ENCODE measurements around the gene NDUFAF5. TPM values are rescaled to one million over a fixed set of nuclear protein-coding genes. Genes with fewer than 3 reads are reported as not detected.

Gene NDUFAF5
- total RNA-seq, 1 experiment from 2014 or later = 31.8 TPM

DNA sequence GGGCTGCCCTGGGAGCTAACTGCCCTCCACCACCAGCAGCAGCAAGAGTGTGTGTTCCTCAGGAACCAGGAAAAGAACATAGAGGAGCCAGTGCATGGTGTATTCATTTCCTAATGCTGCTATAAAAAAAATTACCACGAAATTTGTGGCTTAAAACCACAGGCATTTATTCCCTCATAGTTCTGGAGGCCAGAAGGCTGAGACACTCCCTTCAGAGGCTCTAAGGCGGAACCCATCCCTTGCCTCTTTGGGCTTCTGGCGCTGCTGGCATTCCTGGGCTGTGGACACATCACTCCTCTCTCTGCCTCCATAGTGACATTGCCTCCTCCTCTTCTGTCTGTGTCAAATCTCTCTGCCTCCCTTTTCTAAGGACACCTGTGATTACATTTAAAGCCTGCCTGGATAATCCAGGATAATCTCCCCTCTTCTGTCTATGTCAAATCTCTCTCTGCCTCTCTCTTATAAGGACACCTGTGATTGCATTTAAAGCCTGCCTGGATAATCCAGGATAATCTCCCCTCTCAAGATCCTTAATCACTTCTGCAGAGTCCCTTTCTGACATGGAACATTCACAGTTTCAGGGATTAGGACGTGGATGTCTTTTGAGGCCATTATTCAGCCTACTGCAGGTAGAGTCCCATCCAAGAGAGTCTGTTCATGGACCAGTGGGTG lies 54.7 kb downstream of the NDUFAF5 start:
- H3K36me3 Mint-ChIP-seq = no peaks in the 10 kb centered on the region
- POLR2A ChIA-PET = no interaction called here
- CTCF ChIA-PET = interaction anchor here (1.5 kb wide), 1 partner anchor 113 kb away, joined by 4 read pairs; no protein-coding TSS in a partner anchor
- H3K9me3 Mint-ChIP-seq = no peaks in the 10 kb centered on the region
- H3K4me3 Mint-ChIP-seq = no peak overlapping the region
- no peak for DNase-seq (ENCODE audit: low spot score)
- H3K27ac Mint-ChIP-seq = no peak overlapping the region
- 0 out of 2 replicates have a peak, but pooled peaks cover 2% of the 10 kb centered on the region for H3K4me1 Mint-ChIP-seq
- ATAC-seq = no peak
- TF ChIP-seq, protein P1, sequence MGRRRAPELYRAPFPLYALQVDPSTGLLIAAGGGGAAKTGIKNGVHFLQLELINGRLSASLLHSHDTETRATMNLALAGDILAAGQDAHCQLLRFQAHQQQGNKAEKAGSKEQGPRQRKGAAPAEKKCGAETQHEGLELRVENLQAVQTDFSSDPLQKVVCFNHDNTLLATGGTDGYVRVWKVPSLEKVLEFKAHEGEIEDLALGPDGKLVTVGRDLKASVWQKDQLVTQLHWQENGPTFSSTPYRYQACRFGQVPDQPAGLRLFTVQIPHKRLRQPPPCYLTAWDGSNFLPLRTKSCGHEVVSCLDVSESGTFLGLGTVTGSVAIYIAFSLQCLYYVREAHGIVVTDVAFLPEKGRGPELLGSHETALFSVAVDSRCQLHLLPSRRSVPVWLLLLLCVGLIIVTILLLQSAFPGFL (CRISPR knock-in tag; IDR thresholded peaks at IDR 0.05; ENCODE audit: borderline replicate concordance) = no peak
- TF ChIP-seq ZNF423 (CRISPR knock-in tag; IDR thresholded peaks at IDR 0.05) (no peak), JAZF1 (CRISPR knock-in tag; IDR thresholded peaks at IDR 0.05) (no peak)
- TF ChIP-seq, protein P2, sequence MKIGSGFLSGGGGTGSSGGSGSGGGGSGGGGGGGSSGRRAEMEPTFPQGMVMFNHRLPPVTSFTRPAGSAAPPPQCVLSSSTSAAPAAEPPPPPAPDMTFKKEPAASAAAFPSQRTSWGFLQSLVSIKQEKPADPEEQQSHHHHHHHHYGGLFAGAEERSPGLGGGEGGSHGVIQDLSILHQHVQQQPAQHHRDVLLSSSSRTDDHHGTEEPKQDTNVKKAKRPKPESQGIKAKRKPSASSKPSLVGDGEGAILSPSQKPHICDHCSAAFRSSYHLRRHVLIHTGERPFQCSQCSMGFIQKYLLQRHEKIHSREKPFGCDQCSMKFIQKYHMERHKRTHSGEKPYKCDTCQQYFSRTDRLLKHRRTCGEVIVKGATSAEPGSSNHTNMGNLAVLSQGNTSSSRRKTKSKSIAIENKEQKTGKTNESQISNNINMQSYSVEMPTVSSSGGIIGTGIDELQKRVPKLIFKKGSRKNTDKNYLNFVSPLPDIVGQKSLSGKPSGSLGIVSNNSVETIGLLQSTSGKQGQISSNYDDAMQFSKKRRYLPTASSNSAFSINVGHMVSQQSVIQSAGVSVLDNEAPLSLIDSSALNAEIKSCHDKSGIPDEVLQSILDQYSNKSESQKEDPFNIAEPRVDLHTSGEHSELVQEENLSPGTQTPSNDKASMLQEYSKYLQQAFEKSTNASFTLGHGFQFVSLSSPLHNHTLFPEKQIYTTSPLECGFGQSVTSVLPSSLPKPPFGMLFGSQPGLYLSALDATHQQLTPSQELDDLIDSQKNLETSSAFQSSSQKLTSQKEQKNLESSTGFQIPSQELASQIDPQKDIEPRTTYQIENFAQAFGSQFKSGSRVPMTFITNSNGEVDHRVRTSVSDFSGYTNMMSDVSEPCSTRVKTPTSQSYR (CRISPR knock-in tag; IDR thresholded peaks at IDR 0.05) = no peak
- TF ChIP-seq, protein P3, sequence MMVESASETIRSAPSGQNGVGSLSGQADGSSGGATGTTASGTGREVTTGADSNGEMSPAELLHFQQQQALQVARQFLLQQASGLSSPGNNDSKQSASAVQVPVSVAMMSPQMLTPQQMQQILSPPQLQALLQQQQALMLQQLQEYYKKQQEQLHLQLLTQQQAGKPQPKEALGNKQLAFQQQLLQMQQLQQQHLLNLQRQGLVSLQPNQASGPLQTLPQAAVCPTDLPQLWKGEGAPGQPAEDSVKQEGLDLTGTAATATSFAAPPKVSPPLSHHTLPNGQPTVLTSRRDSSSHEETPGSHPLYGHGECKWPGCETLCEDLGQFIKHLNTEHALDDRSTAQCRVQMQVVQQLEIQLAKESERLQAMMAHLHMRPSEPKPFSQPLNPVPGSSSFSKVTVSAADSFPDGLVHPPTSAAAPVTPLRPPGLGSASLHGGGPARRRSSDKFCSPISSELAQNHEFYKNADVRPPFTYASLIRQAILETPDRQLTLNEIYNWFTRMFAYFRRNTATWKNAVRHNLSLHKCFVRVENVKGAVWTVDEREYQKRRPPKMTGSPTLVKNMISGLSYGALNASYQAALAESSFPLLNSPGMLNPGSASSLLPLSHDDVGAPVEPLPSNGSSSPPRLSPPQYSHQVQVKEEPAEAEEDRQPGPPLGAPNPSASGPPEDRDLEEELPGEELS (CRISPR knock-in tag; IDR thresholded peaks at IDR 0.05) = no peak
- H3K27me3 Mint-ChIP-seq (ENCODE audit: low read depth) = no peaks in the 10 kb centered on the region

DNA sequence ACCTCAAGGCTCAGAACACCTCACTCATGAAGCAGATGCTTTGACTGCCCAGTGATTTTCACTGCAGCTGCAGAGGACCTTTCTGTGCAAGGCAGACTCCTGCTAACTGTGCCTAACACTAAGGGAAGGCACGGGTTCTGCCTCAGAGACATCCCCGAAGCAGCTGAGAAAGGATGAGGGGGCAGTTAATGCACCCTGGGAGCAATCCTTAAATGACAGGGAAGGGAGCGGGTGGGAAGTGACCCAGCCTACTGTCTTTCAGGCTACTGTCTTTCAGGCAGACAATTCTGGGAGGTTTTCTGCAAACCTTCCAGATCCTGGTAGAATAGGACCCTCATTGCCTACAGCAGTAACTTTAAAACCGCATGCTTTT lies 55.3 kb downstream of the NDUFAF5 start:
- no peak overlapping the region for H3K27ac Mint-ChIP-seq
- ChIA-PET CTCF (interaction anchor here (1.5 kb wide), 1 partner anchor 113 kb away, joined by 4 read pairs; no protein-coding TSS in a partner anchor), POLR2A (no interaction called here)
- H3K4me3 Mint-ChIP-seq = no peak overlapping the region
- TF ChIP-seq, protein P4, sequence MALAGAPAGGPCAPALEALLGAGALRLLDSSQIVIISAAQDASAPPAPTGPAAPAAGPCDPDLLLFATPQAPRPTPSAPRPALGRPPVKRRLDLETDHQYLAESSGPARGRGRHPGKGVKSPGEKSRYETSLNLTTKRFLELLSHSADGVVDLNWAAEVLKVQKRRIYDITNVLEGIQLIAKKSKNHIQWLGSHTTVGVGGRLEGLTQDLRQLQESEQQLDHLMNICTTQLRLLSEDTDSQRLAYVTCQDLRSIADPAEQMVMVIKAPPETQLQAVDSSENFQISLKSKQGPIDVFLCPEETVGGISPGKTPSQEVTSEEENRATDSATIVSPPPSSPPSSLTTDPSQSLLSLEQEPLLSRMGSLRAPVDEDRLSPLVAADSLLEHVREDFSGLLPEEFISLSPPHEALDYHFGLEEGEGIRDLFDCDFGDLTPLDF (CRISPR knock-in tag; IDR thresholded peaks at IDR 0.05) = no peak
- TF ChIP-seq TP53 (CRISPR knock-in tag; IDR thresholded peaks at IDR 0.05) = no peak
- H3K36me3 Mint-ChIP-seq = no peaks in the 10 kb centered on the region
- H3K9me3 Mint-ChIP-seq = no peaks in the 10 kb centered on the region
- DNase-seq (ENCODE audit: low spot score) (no peak), ATAC-seq (no peak)
- no peaks in the 10 kb centered on the region for H3K27me3 Mint-ChIP-seq (ENCODE audit: low read depth)
- H3K4me1 Mint-ChIP-seq = 0 out of 2 replicates have a peak, but pooled peaks cover 2% of the 10 kb centered on the region

DNA sequence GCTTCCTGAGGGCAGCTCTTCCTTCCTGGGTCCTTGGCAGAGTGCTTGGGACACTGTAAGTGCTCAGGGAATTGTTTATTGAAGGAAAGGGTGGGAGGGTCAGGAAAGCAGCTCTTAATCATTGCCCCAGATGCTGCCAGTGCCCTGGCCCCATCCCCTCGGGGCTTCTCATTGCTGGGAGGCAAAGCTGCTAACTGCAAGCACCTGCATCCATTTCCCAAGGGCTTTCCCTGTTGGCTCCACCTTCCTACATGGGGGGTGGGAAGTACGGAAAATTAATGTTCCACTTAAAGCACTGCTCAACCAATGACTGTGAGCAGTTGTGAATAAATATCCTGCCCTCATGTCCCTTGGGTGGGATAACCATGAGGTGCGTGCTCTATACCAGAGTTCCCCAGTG lies 56.4 kb downstream of the NDUFAF5 start:
- H3K27ac Mint-ChIP-seq = no peak overlapping the region
- TF ChIP-seq ELF4 (CRISPR knock-in tag; IDR thresholded peaks at IDR 0.05; ENCODE audit: low read depth) = no peak
- ATAC-seq (no peak), DNase-seq (ENCODE audit: low spot score) (no peak)
- 0 out of 2 replicates have a peak, but pooled peaks cover 2% of the 10 kb centered on the region for H3K4me1 Mint-ChIP-seq
- no peak overlapping the region for H3K4me3 Mint-ChIP-seq
- H3K9me3 Mint-ChIP-seq = no peaks in the 10 kb centered on the region
- no peaks in the 10 kb centered on the region for H3K27me3 Mint-ChIP-seq (ENCODE audit: low read depth)
- POLR2A ChIA-PET = no interaction called here
- CTCF ChIA-PET = interaction anchor here (1.5 kb wide), 1 partner anchor 112 kb away, joined by 4 read pairs; no protein-coding TSS in a partner anchor
- no peaks in the 10 kb centered on the region for H3K36me3 Mint-ChIP-seq

DNA sequence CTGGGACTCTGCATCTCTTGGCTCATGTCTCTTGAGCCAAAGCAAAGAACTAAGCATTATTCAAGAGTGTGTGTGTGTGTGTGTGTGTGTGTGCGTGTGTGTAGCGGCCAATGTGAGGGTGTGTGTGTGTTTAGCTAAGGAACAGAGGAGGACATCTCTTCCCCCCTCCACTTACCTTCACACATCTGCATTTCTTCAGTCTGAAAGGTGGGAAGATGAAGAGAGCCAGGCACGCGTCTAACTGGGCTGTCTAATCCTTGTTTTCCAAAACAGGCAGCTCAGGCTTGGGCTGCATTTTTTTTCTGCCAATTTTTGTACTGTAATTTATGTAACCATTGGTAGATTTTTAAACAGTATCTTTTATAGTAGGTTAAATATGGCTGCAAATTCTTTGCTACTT lies 59.5 kb downstream of the NDUFAF5 start:
- Mint-ChIP-seq H3K4me3 (no peak overlapping the region), H3K36me3 (no peaks in the 10 kb centered on the region), H3K27me3 (ENCODE audit: low read depth) (peaks cover 4% of the 10 kb centered on the region; the same call in 1 of the 2 replicates), H3K9me3 (peaks cover 7% of the 10 kb centered on the region; the same call in 1 of the 2 replicates), H3K27ac (no peak overlapping the region), H3K4me1 (0 out of 2 replicates have a peak, but pooled peaks cover 2% of the 10 kb centered on the region)
- ChIA-PET POLR2A (no interaction called here), CTCF (no interaction called here)
- DNase-seq (ENCODE audit: low spot score) (no peak), ATAC-seq (no peak)
- TF ChIP-seq, protein P5, sequence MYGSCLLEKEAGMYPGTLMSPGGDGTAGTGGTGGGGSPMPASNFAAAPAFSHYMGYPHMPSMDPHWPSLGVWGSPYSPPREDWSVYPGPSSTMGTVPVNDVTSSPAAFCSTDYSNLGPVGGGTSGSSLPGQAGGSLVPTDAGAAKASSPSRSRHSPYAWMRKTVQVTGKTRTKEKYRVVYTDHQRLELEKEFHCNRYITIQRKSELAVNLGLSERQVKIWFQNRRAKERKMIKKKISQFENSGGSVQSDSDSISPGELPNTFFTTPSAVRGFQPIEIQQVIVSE (CRISPR knock-in tag; IDR thresholded peaks at IDR 0.05; ENCODE audit: borderline replicate concordance) = no peak
- TF ChIP-seq ZNF317 (CRISPR knock-in tag; IDR thresholded peaks at IDR 0.05; ENCODE audit: borderline replicate concordance, low read depth) (no peak), ZNF263 (CRISPR knock-in tag; IDR thresholded peaks at IDR 0.05; ENCODE audit: low read depth) (no peak), SP1 (CRISPR knock-in tag; conservative IDR thresholded peaks at IDR 0.05) (no peak)
- TF ChIP-seq, protein P2 (CRISPR knock-in tag; IDR thresholded peaks at IDR 0.05) = no peak
- TF ChIP-seq, protein P4 (CRISPR knock-in tag; IDR thresholded peaks at IDR 0.05) = no peak
